GM19099 (cell line): ENCODE data around the gene PKN3.

Experiments
- POLR2A ChIP-seq: IDR thresholded peaks from 3 replicates; pipeline ENCODE4 v1.6.1; 2011; ENCODE audit warnings: low read depth; ENCODE audit not compliant: insufficient read length; ENCODE audit errors: extremely low read depth

PKN3 gene

GRCh38 chr9:128722380-128723351 lies 20.4 kb downstream of the PKN3 start:
- no peak for TF ChIP-seq POLR2A

- TF ChIP-seq POLR2A: no peak
These were observed 21.1 kb downstream of the PKN3 start for GRCh38 chr9:128723352-128723865.

GRCh38 chr9:128723866-128724743 lies 21.8 kb downstream of the PKN3 start, which contains the start of gene ZDHHC12:
TSS of gene ZDHHC12 (minus strand) at chr9:128724127. CDS start at chr9:128724093, 34 bp downstream.
- peak; percentile 99 for TF ChIP-seq POLR2A

- peak; percentile 45 for TF ChIP-seq POLR2A
These were observed 22.5 kb downstream of the PKN3 start for GRCh38 chr9:128724744-128725211.

- TF ChIP-seq POLR2A: no peak
These were observed 25.4 kb downstream of the PKN3 start for GRCh38 chr9:128727640-128728248.

GRCh38 chr9:128728298-128728697 lies 26.0 kb downstream of the PKN3 start:
- TF ChIP-seq POLR2A: no peak

GRCh38 chr9:128729302-128729701 lies 27.0 kb downstream of the PKN3 start:
- TF ChIP-seq POLR2A: no peak

GRCh38 chr9:128729766-128730517 lies 27.6 kb downstream of the PKN3 start:
- TF ChIP-seq POLR2A: no peak

GRCh38 chr9:128731093-128731492 lies 28.8 kb downstream of the PKN3 start:
- TF ChIP-seq POLR2A: no peak

GRCh38 chr9:128731691-128732090 lies 29.4 kb downstream of the PKN3 start:
- no peak for TF ChIP-seq POLR2A

- no peak for TF ChIP-seq POLR2A
These were observed 30.3 kb downstream of the PKN3 start for GRCh38 chr9:128732576-128732975.

- no peak for TF ChIP-seq POLR2A
These were observed 31.0 kb downstream of the PKN3 start for GRCh38 chr9:128733256-128733655.

- no peak for TF ChIP-seq POLR2A
These were observed 33.1 kb downstream of the PKN3 start for GRCh38 chr9:128735373-128735772.

GRCh38 chr9:128742401-128742800 lies 40.1 kb downstream of the PKN3 start:
- no peak for TF ChIP-seq POLR2A
